Gastrocnemius medialis (tissue), 4 donors: ENCODE measurements around the gene EIPR1.

Source experiments
- CTCF ChIP-seq, 5 experiments: fragments of 450-650 bp in 3 of 5; fragments of 200-600 bp in 2 of 5; sonication (generic) in 2 of 5; IDR thresholded peaks in 4 of 5; conservative IDR thresholded peaks in 1 of 5; 1 replicate in 4 of 5; 2 replicates in 1 of 5; pipeline ENCODE4 v1.5.1; 2016 to 2019; ENCODE audit warnings: antibody characterized with exemption in 5 of 5, mild to moderate bottlenecking in 3 of 5, moderate library complexity in 3 of 5
- POLR2A ChIP-seq, 2 donors: fragments of 450-650 bp; IDR thresholded peaks; one replicate each; pipeline ENCODE4 v1.6.1; 2017; ENCODE audit warnings: antibody characterized with exemption in 2 of 2, mild to moderate bottlenecking in 2 of 2, moderate library complexity in 2 of 2

- TF ChIP-seq CTCF (IDR thresholded peaks at IDR 0.05 in 4 of 5, conservative IDR thresholded peaks at IDR 0.05 in 1 of 5) = no peak
- no peak for TF ChIP-seq POLR2A (IDR thresholded peaks at IDR 0.05)
Measured at GRCh38 chr2:3183766-3184165, 193.9 kb downstream of the EIPR1 start.
